Lower leg skin (tissue), 3 donors: ENCODE measurements around the gene SYT15B.
"Not testable (repeated sequence)": the region's sequence is repeated elsewhere in the genome, so short reads cannot be mapped to it uniquely, and the experiment has no call there.

Experiments used
- POLR2A ChIP-seq, 2 donors: fragments of 450-650 bp; IDR thresholded peaks; one replicate each; pipeline ENCODE4 v1.6.1; 2016 to 2017; ENCODE audit warnings: antibody characterized with exemption in 2 of 2, mild to moderate bottlenecking in 1 of 2, moderate library complexity in 1 of 2
- TF ChIP-seq, protein P1 (sequence below), 3 donors: fragments of 450-650 bp; IDR thresholded peaks; one replicate each; pipeline ENCODE4 v1.5.1; 2016; ENCODE audit warnings: antibody characterized with exemption in 3 of 3, mild to moderate bottlenecking in 3 of 3, moderate library complexity in 2 of 3

DNA sequence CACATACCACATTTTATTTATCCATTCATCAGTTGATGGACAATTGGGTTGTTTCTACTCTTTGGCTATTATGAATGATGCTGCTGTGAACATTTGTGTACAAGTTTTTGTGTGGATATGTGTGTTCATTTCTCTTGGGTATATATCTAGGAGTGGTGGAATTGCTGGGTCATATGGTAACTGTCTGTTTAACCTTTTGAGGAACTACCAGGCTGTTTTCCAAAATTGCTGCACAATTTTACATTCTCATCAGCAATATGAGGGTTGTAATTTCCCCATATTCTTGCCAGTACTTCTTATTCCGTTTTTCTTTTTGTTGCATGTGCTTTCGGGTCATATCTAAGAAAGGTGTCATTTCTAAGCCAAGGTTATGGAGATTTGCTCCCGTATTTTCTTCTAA, 38.3 kb downstream of the SYT15B start:
- TF ChIP-seq POLR2A (IDR thresholded peaks at IDR 0.05), result not testable (repeated sequence)
- TF ChIP-seq, protein P1, sequence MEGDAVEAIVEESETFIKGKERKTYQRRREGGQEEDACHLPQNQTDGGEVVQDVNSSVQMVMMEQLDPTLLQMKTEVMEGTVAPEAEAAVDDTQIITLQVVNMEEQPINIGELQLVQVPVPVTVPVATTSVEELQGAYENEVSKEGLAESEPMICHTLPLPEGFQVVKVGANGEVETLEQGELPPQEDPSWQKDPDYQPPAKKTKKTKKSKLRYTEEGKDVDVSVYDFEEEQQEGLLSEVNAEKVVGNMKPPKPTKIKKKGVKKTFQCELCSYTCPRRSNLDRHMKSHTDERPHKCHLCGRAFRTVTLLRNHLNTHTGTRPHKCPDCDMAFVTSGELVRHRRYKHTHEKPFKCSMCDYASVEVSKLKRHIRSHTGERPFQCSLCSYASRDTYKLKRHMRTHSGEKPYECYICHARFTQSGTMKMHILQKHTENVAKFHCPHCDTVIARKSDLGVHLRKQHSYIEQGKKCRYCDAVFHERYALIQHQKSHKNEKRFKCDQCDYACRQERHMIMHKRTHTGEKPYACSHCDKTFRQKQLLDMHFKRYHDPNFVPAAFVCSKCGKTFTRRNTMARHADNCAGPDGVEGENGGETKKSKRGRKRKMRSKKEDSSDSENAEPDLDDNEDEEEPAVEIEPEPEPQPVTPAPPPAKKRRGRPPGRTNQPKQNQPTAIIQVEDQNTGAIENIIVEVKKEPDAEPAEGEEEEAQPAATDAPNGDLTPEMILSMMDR (IDR thresholded peaks at IDR 0.05), result not testable (repeated sequence)
